GM12872 (cell line): ENCODE data around the gene CLCF1.

ENCODE experiments used
- CTCF ChIP-seq: IDR thresholded peaks from 3 replicates; pipeline ENCODE4 v1.5.1; 2011; ENCODE audit warnings: low read depth, mild to moderate bottlenecking, low read length, moderate library complexity; ENCODE audit not compliant: insufficient read depth

CLCF1 gene

GRCh38 chr11:67411785-67412152, 38.4 kb upstream of the CLCF1 start:
- no peak for TF ChIP-seq CTCF

- no peak for TF ChIP-seq CTCF
These were observed 37.8 kb upstream of the CLCF1 start for GRCh38 chr11:67410984-67411784.

- no peak for TF ChIP-seq CTCF
These were observed 37.0 kb upstream of the CLCF1 start for GRCh38 chr11:67410369-67410831.

GRCh38 chr11:67409781-67410368, 36.5 kb upstream of the CLCF1 start:
- TF ChIP-seq CTCF: 0 out of 3 replicates have a peak, but pooled peaks have one; percentile 11

GRCh38 chr11:67409261-67409666, 35.9 kb upstream of the CLCF1 start:
- no peak for TF ChIP-seq CTCF

GRCh38 chr11:67408437-67409200, 35.2 kb upstream of the CLCF1 start:
- TF ChIP-seq CTCF: no peak

GRCh38 chr11:67407688-67408163, 34.3 kb upstream of the CLCF1 start:
- TF ChIP-seq CTCF: no peak
